ENCODE measurements around the gene VOPP1. TPM values are rescaled to one million over a fixed set of nuclear protein-coding genes. Genes with fewer than 3 reads are reported as not detected.

VOPP1 gene
- total RNA-seq, 1 donor from 2014 or later = 23.7 TPM

DNA sequence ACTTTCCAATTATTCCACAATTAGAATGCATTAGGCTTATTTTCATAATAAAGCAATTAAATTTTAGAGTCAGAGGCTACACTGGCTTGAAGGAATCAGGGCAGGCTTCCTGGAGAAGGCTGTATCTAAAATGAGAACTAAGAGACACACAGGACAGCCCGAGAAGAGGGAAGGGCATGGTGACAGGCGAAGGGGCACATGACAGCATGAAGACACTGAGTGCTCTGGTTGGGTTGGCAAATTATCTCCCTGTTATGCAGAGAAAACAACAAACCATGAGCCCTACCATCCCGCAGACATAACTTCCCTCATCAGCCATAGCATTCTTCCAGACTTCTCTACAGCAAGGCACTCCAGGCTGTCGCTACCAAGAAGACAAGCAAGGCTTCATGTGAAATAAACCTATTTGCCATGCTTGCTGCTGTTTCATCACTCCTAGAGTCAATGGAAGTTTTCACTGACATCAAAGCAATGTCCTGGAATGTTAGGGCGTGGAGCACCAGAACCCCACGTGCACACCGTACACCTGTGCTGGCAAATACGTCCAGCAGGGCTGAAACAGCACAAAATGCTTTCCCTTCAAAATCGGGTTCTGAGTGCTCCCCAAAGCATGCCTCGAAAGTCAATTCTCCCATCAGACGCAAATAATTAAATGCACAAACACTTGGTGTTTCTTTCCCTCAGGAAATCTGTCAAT lies 21.3 kb downstream of the VOPP1 start:
- no peak for DNase-seq
- Histone ChIP-seq H3K4me3 (no peak overlapping the region), H3K27me3 (ENCODE audit: low read depth) (no peaks in the 10 kb centered on the region)

DNA sequence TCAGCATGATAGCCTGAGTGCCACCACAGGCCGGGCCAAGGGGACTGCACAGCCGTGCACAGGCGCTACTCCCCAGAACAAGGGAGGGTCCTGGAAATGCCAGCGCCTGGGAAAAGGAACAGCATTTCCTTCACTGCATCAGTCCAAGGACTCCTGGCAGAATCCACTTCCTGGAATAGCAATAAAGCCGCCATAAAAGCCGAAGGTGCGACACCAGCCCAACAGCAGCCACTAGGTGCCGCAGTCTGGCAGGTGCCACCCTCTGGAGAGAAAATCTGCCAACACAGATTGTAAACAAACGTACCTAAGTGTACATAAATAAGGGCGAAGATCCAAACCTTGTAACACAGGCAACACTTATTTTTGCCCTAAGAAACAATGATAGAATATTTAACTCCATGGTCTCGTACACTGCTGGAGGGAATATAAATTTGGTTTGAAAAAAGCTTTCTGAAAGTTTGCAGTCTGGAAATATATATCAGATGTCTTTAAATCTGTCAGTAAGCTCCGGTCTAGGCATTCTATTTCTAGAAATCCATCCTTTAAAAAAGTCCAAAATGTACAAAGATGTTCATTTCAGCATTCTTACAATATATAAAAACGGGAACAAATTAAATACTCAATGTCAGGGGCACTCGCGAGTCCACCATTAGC lies 22.2 kb downstream of the VOPP1 start:
- Histone ChIP-seq H3K36me3 (no peaks in the 10 kb centered on the region), H3K27me3 (ENCODE audit: low read depth) (no peaks in the 10 kb centered on the region), H3K27ac (replicated peaks) (peak overlapping the region; percentile 47), H3K4me3 (no peak overlapping the region), H3K9me3 (replicated peaks) (no peaks in the 10 kb centered on the region), H3K4me1 (peaks cover 85% of the 10 kb centered on the region)
- intact Hi-C loops (cut with micrococcal nuclease) = no loop called here
- DNase-seq = no peak
- TF ChIP-seq, protein P1, sequence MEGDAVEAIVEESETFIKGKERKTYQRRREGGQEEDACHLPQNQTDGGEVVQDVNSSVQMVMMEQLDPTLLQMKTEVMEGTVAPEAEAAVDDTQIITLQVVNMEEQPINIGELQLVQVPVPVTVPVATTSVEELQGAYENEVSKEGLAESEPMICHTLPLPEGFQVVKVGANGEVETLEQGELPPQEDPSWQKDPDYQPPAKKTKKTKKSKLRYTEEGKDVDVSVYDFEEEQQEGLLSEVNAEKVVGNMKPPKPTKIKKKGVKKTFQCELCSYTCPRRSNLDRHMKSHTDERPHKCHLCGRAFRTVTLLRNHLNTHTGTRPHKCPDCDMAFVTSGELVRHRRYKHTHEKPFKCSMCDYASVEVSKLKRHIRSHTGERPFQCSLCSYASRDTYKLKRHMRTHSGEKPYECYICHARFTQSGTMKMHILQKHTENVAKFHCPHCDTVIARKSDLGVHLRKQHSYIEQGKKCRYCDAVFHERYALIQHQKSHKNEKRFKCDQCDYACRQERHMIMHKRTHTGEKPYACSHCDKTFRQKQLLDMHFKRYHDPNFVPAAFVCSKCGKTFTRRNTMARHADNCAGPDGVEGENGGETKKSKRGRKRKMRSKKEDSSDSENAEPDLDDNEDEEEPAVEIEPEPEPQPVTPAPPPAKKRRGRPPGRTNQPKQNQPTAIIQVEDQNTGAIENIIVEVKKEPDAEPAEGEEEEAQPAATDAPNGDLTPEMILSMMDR (IDR thresholded peaks at IDR 0.05; ENCODE audit: borderline replicate concordance) = peak; percentile 54

More for the DNA sequence above, 21.3 kb downstream of the VOPP1 start:
- intact Hi-C loops (cut with micrococcal nuclease) = no loop called here
- Histone ChIP-seq H3K36me3 (no peaks in the 10 kb centered on the region), H3K4me1 (peaks cover 76% of the 10 kb centered on the region), H3K27ac (replicated peaks) (no peak overlapping the region), H3K9me3 (replicated peaks) (no peaks in the 10 kb centered on the region)
- TF ChIP-seq, protein P1 (IDR thresholded peaks at IDR 0.05; ENCODE audit: borderline replicate concordance) = no peak

DNA sequence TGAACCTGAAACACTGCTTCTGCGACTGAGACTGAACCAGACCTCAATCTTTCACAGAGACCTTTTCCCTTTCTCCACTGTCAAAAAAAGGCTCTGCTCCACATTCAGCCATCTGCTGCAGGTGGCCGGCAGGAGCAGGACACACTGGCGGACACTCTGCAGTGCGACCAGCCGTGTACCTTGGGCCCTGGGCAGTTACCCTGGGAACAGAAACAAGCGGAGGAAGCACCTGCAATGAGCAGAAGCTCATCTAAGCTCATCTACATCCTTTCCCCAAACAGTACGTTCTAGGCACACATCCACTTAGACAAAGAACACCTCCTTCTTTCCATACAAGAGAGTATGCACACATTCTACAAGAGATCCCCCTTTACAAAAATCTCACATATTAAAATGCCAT lies 22.8 kb downstream of the VOPP1 start:
- DNase-seq = no peak
- TF ChIP-seq, protein P1 (IDR thresholded peaks at IDR 0.05; ENCODE audit: borderline replicate concordance) = no peak
- Histone ChIP-seq H3K4me3 (no peak overlapping the region), H3K27me3 (ENCODE audit: low read depth) (no peaks in the 10 kb centered on the region), H3K27ac (replicated peaks) (peak overlapping the region; percentile 47), H3K36me3 (no peaks in the 10 kb centered on the region), H3K4me1 (peaks cover 84% of the 10 kb centered on the region), H3K9me3 (replicated peaks) (no peaks in the 10 kb centered on the region)
- intact Hi-C loops (cut with micrococcal nuclease) = no loop called here

DNA sequence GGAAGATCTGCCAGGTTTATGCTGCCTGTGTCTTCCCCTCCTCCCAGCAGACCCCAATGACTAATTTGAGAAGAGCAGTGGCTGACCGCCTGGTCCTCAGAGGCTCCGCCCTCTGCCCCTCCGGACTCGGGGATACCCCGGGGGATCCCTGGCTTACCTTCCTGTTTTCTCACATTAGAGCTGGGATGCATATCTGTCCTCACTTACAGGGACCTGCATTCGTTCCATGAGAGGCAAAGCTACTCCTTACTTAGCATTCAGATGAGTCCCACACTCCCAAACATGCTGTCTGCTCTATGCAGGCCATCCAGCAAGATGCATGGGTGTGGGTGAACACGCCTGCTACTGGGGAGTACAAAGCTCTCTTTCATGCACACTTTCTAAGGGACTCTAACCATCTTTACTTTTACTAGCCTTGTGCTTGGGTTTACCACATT lies 24.0 kb downstream of the VOPP1 start:
- intact Hi-C loops (cut with micrococcal nuclease) = no loop called here
- Histone ChIP-seq H3K4me1 (peaks cover 74% of the 10 kb centered on the region), H3K36me3 (no peaks in the 10 kb centered on the region), H3K4me3 (no peak overlapping the region), H3K9me3 (replicated peaks) (no peaks in the 10 kb centered on the region), H3K27me3 (ENCODE audit: low read depth) (no peaks in the 10 kb centered on the region), H3K27ac (replicated peaks) (no peak overlapping the region)
- TF ChIP-seq, protein P1 (IDR thresholded peaks at IDR 0.05; ENCODE audit: borderline replicate concordance) = no peak
- DNase-seq = no peak

DNA sequence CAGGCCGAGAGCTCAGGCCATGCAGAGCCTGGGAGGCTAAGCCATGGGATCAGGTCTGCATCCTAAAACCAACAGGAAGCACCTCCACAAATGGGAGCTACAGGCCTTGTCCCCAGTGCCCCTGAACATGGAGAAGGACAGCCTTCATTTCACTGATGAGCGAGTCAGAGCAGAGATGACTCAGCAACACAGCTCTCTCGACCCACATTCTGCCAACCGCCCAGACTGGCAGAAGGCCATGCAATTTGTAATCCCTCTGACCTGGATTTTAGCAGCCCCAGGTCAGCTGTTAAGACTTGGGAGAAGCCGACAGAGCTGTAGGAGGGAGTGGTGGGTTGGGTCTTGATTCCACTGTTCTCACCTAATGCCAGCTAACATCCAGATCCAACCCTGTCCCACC lies 25.5 kb downstream of the VOPP1 start:
- peak; percentile 71 for DNase-seq
- H3K27ac ChIP-seq (replicated peaks) = peak overlapping the region; percentile 68
- H3K36me3 ChIP-seq = no peaks in the 10 kb centered on the region
- H3K9me3 ChIP-seq (replicated peaks) = no peaks in the 10 kb centered on the region
- peaks cover 59% of the 10 kb centered on the region for H3K4me1 ChIP-seq
- intact Hi-C loops (cut with micrococcal nuclease) = no loop called here
- H3K4me3 ChIP-seq = no peak overlapping the region
- TF ChIP-seq, protein P1 (IDR thresholded peaks at IDR 0.05; ENCODE audit: borderline replicate concordance) = no peak
- H3K27me3 ChIP-seq (ENCODE audit: low read depth) = no peaks in the 10 kb centered on the region

Data from left ventricle myocardium inferior (tissue), 1 donor.